Activated CD4-positive, alpha-beta T cell treated with anti-CD3 and anti-CD28 coated beads for 4 hours (primary cell): ENCODE results near the gene TAF4.
"Not testable (repeated sequence)": the region's sequence is repeated elsewhere in the genome, so short reads cannot be mapped to it uniquely, and the experiment has no call there.

Source experiments
- DNase-seq, 2 donors: peaks; one replicate each; pipeline ENCODE4 v3.0.0-alpha.2; 2020

TAF4 gene

GRCh38 chr20:61975407-61976129 lies 90.1 kb downstream of the TAF4 start:
- DNase-seq = no peak

GRCh38 chr20:61974357-61974665 lies 91.4 kb downstream of the TAF4 start:
- no peak for DNase-seq

GRCh38 chr20:61973515-61974356 lies 91.9 kb downstream of the TAF4 start:
- DNase-seq = no peak

GRCh38 chr20:61972636-61973508 lies 92.8 kb downstream of the TAF4 start:
- no peak for DNase-seq

GRCh38 chr20:61971595-61971994 lies 94.1 kb downstream of the TAF4 start:
- DNase-seq = not testable (repeated sequence)

GRCh38 chr20:61970357-61970756 lies 95.3 kb downstream of the TAF4 start:
- no peak for DNase-seq

- no peak for DNase-seq
Observed at GRCh38 chr20:61969806-61970205, 95.9 kb downstream of the TAF4 start.

GRCh38 chr20:61968932-61969331 lies 96.7 kb downstream of the TAF4 start:
- no peak for DNase-seq

- no peak for DNase-seq
Observed at GRCh38 chr20:61968036-61968810, 97.5 kb downstream of the TAF4 start.

GRCh38 chr20:61967300-61967699 lies 98.4 kb downstream of the TAF4 start:
- DNase-seq = no peak

- no peak for DNase-seq
Observed at GRCh38 chr20:61966492-61967244, 99.0 kb downstream of the TAF4 start.

- no peak for DNase-seq
Observed at GRCh38 chr20:61965606-61966491, 99.8 kb downstream of the TAF4 start.

GRCh38 chr20:61964675-61965605 lies 100.7 kb downstream of the TAF4 start:
- DNase-seq = no peak

- DNase-seq = no peak
Observed at GRCh38 chr20:61963885-61964674, 101.6 kb downstream of the TAF4 start.

- DNase-seq = no peak
Observed at GRCh38 chr20:61963149-61963548, 102.5 kb downstream of the TAF4 start.

- DNase-seq = no peak
Observed at GRCh38 chr20:61960836-61961235, 104.8 kb downstream of the TAF4 start.

GRCh38 chr20:61958773-61959700 lies 106.6 kb downstream of the TAF4 start:
- no peak for DNase-seq
